Right lobe of liver (tissue), 6 donors: ENCODE data around the gene YBX2. TPM values are rescaled to one million over a fixed set of nuclear protein-coding genes. Genes with fewer than 3 reads are reported as not detected.
A peak's percentile ranks its signal among the peaks of the same experiment; 100 is the strongest.

Source experiments
- ATAC-seq, 4 donors: fragments of 200-7000 bp; cut with Tn5 transposase; one replicate each; pipeline ENCODE4 v1.9.1; 2020; ENCODE audit warnings: mild to moderate bottlenecking in 4 of 4, moderate library complexity in 4 of 4
- DNase-seq, 3 donors: peaks; one replicate each; pipeline ENCODE4 v3.0.0-alpha.2; 2020
- H3K27ac ChIP-seq, 3 donors: fragments of 200-600 bp; one replicate each; pipeline ENCODE4 v1.8.0; 2022
- H3K27me3 ChIP-seq, 2 donors: fragments of 200-600 bp; one replicate each; pipeline ENCODE4 v1.8.0; 2022
- H3K36me3 ChIP-seq, 4 donors: fragments of 200-600 bp; sonication (generic) in 1 of 4; one replicate each; pipeline versions ENCODE4 v1.5.1 to v1.8.0; 2017 to 2022; ENCODE audit warnings: control low read depth in 1 of 4
- H3K4me1 ChIP-seq, 4 donors: fragments of 200-600 bp; sonication (generic) in 1 of 4; one replicate each; pipeline versions ENCODE4 v1.5.1 to v1.8.0; 2017 to 2022; ENCODE audit warnings: control low read depth in 1 of 4
- H3K4me3 ChIP-seq, 3 donors: fragments of 200-600 bp; one replicate each; pipeline ENCODE4 v1.8.0; 2022
- H3K9me3 ChIP-seq, 4 donors: fragments of 200-600 bp; sonication (generic) in 1 of 4; one replicate each; pipeline versions ENCODE4 v1.5.1 to v1.8.0; 2017 to 2022; ENCODE audit warnings: control low read depth in 1 of 4
- POLR2A ChIP-seq: fragments of 450-650 bp; IDR thresholded peaks from one replicate; pipeline ENCODE4 v1.6.1; 2017; ENCODE audit warnings: antibody characterized with exemption, mild to moderate bottlenecking
- WGBS: methylation state at CpG from one replicate; pipeline ENCODE4 v1.1.6; 2018; ENCODE audit warnings: low coverage, low lambda C conversion rate; ENCODE audit not compliant: insufficient coverage; ENCODE audit errors: missing lambda C conversion rate; 5-methylcytosine and 5-hydroxymethylcytosine counted together
- intact Hi-C, 2 donors: fragments of 100-400 bp; cut with DNase I; formaldehyde crosslinking; loops; one replicate each; pipeline versions ENCODE4 v1.11.2 to v1.14.1; 2022
- total RNA-seq, 6 experiments: library from RNA; depleted of rRNA in 2 of 6; stranded (reverse); fragments of >200 nt in 2 of 6; fragmentation: NEBNext Ultra II Directional in 3 of 6; extraction: Animal tissue kit (Norgen Biotek cat#: 25700) in 3 of 6; gene quantifications; one replicate each; pipeline versions ENCODE4 v1.1.0 to v1.2.4, GENCODE V29; 2016 to 2023
- TF ChIP-seq, protein P1 (sequence below), 4 donors: fragments of 200-600 bp in 3 of 4; fragments of 450-650 bp in 1 of 4; IDR thresholded peaks; one replicate each; pipeline versions ENCODE4 v1.5.1 to v1.8.0; 2016 to 2022; ENCODE audit warnings: antibody characterized with exemption in 4 of 4, mild to moderate bottlenecking in 2 of 4
- donor health status: DM: no; HTN: yes; CAD: no.
- donor health status: DM: no; HTN: no; CAD: no.
- donor health status: DM: no; HTN: no; CAD: no.
- donor health status: DM: no; HTN: yes; CAD: no.
- donor health status: DM: no; HTN: yes; CAD: no.

The YBX2 gene
- total RNA-seq, 6 experiments from 2014 or later: 0.27 to 1.7 (median 0.90) TPM

DNA sequence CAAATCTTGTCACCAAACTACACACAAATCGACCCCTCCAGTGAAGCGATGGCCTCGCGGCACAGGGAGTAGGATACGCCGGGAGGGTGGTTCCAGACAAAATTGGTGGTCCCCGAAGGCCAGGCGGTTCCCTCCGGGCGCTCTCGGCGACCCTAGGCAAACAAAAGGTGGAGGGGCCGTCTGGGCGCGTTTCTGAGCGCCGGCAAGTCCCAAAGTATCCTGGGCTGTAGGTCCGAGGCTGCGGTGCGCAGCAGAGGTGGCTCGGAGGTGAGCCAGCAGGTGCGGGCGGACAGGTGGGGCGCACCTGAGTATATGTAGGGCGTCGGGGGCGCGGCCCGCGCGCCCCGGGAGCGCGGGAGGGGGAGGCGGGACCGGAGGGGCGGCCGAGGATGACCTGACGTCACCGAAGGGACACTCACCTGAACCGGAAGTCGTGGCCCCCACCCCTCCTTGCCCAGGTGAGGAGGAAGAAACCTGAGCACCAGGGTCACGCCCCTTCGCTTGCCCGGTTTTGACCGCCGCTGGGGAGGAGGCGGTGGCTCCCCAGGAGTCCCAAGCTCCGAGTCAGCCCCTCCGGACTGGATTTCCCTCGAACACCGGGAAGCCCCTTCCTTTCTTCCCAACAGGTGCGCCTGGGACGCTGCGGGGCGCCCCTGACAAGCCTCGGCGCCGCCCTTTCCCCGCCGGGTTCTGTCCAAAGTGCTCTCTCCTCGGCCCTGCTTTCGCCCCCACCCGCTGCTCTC lies 32.1 kb downstream of the YBX2 start, which contains the start of gene CLDN7:
TSS of gene CLDN7 (minus strand) at position 287 of the 743 bp plus-strand sequence. CDS start 435 bp downstream, outside the sequence.
- ATAC-seq: peak in 1 of 4 donors; percentile 4

DNA sequence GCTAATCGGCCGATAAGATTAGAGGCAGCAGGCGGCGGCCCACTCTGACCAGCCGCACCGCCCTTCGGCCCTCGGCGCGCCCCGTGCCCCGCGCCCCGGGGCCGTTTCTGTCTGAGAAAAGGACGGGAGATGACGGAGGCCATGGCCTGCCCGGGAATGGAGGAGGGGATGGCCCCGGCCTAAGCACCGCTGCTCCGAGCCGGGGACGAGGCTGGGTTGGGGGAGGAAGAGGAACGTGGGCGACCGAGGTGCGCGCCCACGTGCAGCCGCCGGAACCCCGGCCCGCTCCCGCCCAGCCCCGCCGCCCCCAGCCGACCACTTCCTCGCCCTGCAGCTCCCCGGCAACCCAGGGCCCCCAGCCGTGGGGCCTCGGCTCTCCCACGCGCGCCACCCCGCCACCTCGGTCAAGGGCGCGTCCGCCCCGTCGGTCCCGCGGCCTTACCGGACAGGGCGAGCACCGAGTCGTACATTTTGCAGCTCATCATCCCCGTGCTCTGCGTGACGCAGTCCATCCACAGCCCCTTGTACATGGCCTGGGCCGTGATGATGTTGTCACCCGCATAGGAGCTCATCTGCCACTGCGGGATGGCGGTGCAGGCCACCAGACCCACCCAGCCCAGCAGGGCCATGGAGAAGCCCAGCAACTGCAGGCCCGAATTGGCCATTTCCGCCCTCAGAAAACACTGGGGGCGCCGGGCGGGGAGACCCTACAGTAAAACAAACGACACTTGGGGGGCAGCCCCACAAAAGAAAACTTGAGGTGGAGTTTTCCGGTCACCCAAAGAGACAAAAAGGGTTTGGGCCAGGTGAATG lies 32.9 kb downstream of the YBX2 start:
- H3K4me3 ChIP-seq: peak overlapping the region; percentile 64 to 73 (median 66)
- intact Hi-C loops: no loop called here
- TF ChIP-seq, protein P1, sequence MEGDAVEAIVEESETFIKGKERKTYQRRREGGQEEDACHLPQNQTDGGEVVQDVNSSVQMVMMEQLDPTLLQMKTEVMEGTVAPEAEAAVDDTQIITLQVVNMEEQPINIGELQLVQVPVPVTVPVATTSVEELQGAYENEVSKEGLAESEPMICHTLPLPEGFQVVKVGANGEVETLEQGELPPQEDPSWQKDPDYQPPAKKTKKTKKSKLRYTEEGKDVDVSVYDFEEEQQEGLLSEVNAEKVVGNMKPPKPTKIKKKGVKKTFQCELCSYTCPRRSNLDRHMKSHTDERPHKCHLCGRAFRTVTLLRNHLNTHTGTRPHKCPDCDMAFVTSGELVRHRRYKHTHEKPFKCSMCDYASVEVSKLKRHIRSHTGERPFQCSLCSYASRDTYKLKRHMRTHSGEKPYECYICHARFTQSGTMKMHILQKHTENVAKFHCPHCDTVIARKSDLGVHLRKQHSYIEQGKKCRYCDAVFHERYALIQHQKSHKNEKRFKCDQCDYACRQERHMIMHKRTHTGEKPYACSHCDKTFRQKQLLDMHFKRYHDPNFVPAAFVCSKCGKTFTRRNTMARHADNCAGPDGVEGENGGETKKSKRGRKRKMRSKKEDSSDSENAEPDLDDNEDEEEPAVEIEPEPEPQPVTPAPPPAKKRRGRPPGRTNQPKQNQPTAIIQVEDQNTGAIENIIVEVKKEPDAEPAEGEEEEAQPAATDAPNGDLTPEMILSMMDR (IDR thresholded peaks at IDR 0.05): no peak
- no peak for TF ChIP-seq POLR2A
- H3K27me3 ChIP-seq: no peaks in the 10 kb centered on the region
- H3K36me3 ChIP-seq: peaks cover 0 to 10% (median 3%) of the 10 kb centered on the region in 4 donors
- peak overlapping the region; percentile 96 to 99 (median 98) for H3K27ac ChIP-seq
- ATAC-seq (peak; percentile 2 to 29 (median 10)), DNase-seq (peak in 1 of 3 donors; percentile 42)
- 20% methylated on average over 2 of the region's 71 CpGs for WGBS
- no peaks in the 10 kb centered on the region for H3K9me3 ChIP-seq
- H3K4me1 ChIP-seq: peaks cover 0 to 50% (median 13%) of the 10 kb centered on the region in 4 donors

More for the DNA sequence above, 32.1 kb downstream of the YBX2 start, which contains the start of gene CLDN7:
- WGBS: 3% methylated on average over 23 of the region's 64 CpGs
- Histone ChIP-seq H3K4me1 (peaks cover 0 to 50% (median 13%) of the 10 kb centered on the region in 4 donors), H3K27ac (peak within 1 kb of the TSS; percentile 96 to 99 (median 98)), H3K9me3 (no peaks in the 10 kb centered on the region), H3K27me3 (no peaks in the 10 kb centered on the region), H3K4me3 (peak within 1 kb of the TSS; percentile 64 to 73 (median 66)), H3K36me3 (peaks cover 0 to 4% (median under 1%) of the 10 kb centered on the region in 4 donors)
- intact Hi-C loops: no loop called here
- TF ChIP-seq POLR2A: peak; percentile 49
- TF ChIP-seq, protein P1 (IDR thresholded peaks at IDR 0.05): no peak
- DNase-seq: peak in 2 of 3 donors; percentile 54 to 62

DNA sequence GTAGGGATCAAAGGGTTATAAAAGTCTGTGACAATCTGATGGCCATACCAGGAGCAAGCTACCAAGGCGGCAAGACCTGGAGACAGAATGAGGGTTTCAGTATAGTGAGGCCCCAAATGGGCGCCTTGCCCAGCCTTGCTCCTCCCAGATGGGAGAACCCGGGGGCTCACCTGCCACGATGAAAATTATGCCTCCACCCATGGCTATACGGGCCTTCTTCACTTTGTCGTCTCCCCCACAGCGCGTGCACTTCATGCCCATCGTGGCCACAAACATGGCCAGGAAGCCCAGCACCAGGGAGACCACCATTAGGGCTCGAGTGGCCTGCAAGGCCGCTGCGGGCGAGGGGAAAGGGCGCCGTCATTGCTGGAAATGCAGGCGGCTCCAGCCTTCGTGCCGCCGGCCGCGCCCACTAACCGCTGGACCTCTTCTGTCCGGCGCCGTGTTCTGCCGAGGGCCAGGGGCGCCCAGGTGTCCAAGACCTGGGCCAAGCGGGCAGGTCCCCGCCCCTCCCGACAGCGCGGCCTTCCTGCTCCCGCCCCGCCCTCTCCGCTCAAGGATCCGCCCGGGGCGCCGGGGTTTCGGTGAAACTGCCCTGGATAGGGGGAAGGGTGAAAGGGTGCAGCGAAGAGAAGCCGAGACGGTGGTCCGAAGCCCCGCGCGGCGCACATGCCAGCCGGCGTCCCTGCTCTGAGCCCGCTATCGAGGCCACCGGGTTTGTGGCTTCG lies 33.6 kb downstream of the YBX2 start:
- WGBS: 0% methylated on average over 1 of the region's 54 CpGs
- DNase-seq: peak; percentile 87 to 90 (median 89)
- H3K27ac ChIP-seq: peak overlapping the region; percentile 96 to 99 (median 98)

More for the DNA sequence above, 33.6 kb downstream of the YBX2 start:
- no peaks in the 10 kb centered on the region for H3K27me3 ChIP-seq
- H3K4me3 ChIP-seq: peak overlapping the region; percentile 64 to 73 (median 66)
- intact Hi-C loops: no loop called here
- peaks cover 0 to 50% (median 13%) of the 10 kb centered on the region in 4 donors for H3K4me1 ChIP-seq
- peaks cover 0 to 16% (median 5%) of the 10 kb centered on the region in 4 donors for H3K36me3 ChIP-seq
- peak; percentile 70 to 84 (median 74) for ATAC-seq
- TF ChIP-seq, protein P1 (IDR thresholded peaks at IDR 0.05): no peak
- peak; percentile 86 for TF ChIP-seq POLR2A
- no peaks in the 10 kb centered on the region for H3K9me3 ChIP-seq
